OCI-LY1 (cell line): ENCODE measurements around the gene TRIM22.
"Not testable (repeated sequence)": the region's sequence is repeated elsewhere in the genome, so short reads cannot be mapped to it uniquely, and the experiment has no call there.

Experiments used
- H2AFZ ChIP-seq: fragments of 200-600 bp; sonication (generic), shearing (Covaris generic); 2 replicates; pipeline ENCODE4 v1.6.0; 2014; ENCODE audit warnings: antibody characterized with exemption, mild to moderate bottlenecking, low read length
- H3F3A ChIP-seq: fragments of 200-600 bp; sonication (generic), shearing (Covaris generic); 2 replicates; pipeline ENCODE4 v1.6.0; 2014; ENCODE audit warnings: mild to moderate bottlenecking, antibody characterized with exemption, low read length, moderate library complexity; ENCODE audit not compliant: insufficient read depth
- H3K27ac ChIP-seq: fragments of 200-600 bp; sonication (generic); 2 replicates; pipeline ENCODE4 v1.5.1; 2014; ENCODE audit warnings: low read length, mixed run types, mild to moderate bottlenecking, low read depth; ENCODE audit not compliant: poor library complexity, severe bottlenecking
- H3K27me3 ChIP-seq: fragments of 200-600 bp; sonication (generic); 2 replicates; pipeline ENCODE4 v1.6.0; 2014; ENCODE audit warnings: antibody characterized with exemption, mild to moderate bottlenecking, low read length, moderate library complexity; ENCODE audit not compliant: insufficient read depth
- H3K36me3 ChIP-seq: fragments of 200-600 bp; sonication (generic); 2 replicates; pipeline ENCODE4 v1.6.1; 2014; ENCODE audit warnings: mild to moderate bottlenecking, antibody characterized with exemption, low read length, moderate library complexity, mixed read lengths; ENCODE audit not compliant: insufficient read depth
- H3K4me1 ChIP-seq: fragments of 200-600 bp; sonication (generic); 2 replicates; pipeline ENCODE4 v1.5.1; 2014; ENCODE audit warnings: mild to moderate bottlenecking, low read length, moderate library complexity; ENCODE audit not compliant: insufficient read depth, severe bottlenecking
- H3K4me2 ChIP-seq: fragments of 200-600 bp; sonication (generic), shearing (Covaris generic); 2 replicates; pipeline ENCODE4 v1.6.1; 2014; ENCODE audit warnings: low read length
- H3K4me3 ChIP-seq: fragments of 200-600 bp; sonication (generic); 2 replicates; pipeline ENCODE4 v1.5.1; 2014; ENCODE audit warnings: low read length, low read depth, mild to moderate bottlenecking, mixed read lengths; ENCODE audit not compliant: poor library complexity, severe bottlenecking
- H3K79me2 ChIP-seq: fragments of 200-600 bp; shearing (Covaris generic); 2 replicates; pipeline ENCODE4 v1.6.1; 2016; ENCODE audit warnings: mixed run types, low read length, mixed read lengths; ENCODE audit not compliant: insufficient read depth
- H3K9ac ChIP-seq: fragments of 200-600 bp; sonication (generic), shearing (Covaris generic); 2 replicates; pipeline ENCODE4 v1.6.1; 2014; ENCODE audit warnings: mild to moderate bottlenecking, low read length, mixed read lengths
- H3K9me2 ChIP-seq: fragments of 200-600 bp; sonication (generic), shearing (Covaris generic); 2 replicates; pipeline ENCODE4 v1.6.1; 2014; ENCODE audit warnings: low read depth, mild to moderate bottlenecking, low read length, mixed read lengths
- H3K9me3 ChIP-seq: fragments of 200-600 bp; shearing (Covaris generic); 2 replicates; pipeline ENCODE4 v1.6.1; 2014; ENCODE audit warnings: low read length, mixed read lengths
- H4K20me1 ChIP-seq: fragments of 200-600 bp; sonication (generic), shearing (Covaris generic); 2 replicates; pipeline ENCODE4 v1.6.0; 2016; ENCODE audit warnings: mild to moderate bottlenecking, low read length; ENCODE audit not compliant: insufficient read depth
- EZH2 ChIP-seq: fragments of 200-600 bp; sonication (generic), shearing (Covaris generic); IDR thresholded peaks from 2 replicates; pipeline ENCODE4 v1.8.0; 2017; ENCODE audit warnings: borderline replicate concordance, mixed run types, mild to moderate bottlenecking, antibody characterized with exemption, low read length, moderate library complexity, mixed read lengths
- TF ChIP-seq, protein P1 (sequence below): fragments of 200-600 bp; sonication (generic), shearing (Covaris generic); IDR thresholded peaks from 2 replicates; pipeline ENCODE4 v1.5.1; 2017; ENCODE audit warnings: mild to moderate bottlenecking, antibody characterized with exemption, low read length, moderate library complexity, mixed read lengths

TRIM22 gene

DNA sequence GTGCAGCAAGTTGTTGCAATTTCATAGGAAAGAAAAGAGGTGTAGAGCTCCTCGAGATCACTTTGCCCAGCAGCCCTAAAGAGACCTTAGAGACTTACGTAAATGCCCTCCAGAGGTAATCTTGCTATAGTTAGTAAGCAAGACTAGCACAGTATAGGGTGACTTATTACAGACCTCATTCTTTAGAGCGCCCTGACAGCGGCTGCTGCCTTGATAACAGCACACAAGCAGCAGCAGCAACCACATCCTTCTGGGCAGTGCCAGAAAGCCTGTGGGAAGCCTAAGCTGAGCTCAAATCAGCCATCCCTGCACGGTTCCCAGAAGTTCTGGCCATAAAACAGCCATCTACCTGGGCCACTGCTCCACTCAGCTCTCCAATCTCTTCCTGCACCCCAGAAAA lies 24.1 kb downstream of the TRIM22 start:
- Histone ChIP-seq H2AFZ (no peak overlapping the region), H4K20me1 (no peaks in the 10 kb centered on the region), H3K4me2 (no peak overlapping the region), H3K36me3 (peaks cover 8% of the 10 kb centered on the region; the same call in 1 of the 2 replicates), H3K79me2 (no peaks in the 10 kb centered on the region), H3K9me3 (no peaks in the 10 kb centered on the region), H3K4me3 (no peak overlapping the region), H3K9ac (no peak overlapping the region), H3K27me3 (no peaks in the 10 kb centered on the region), H3K4me1 (no peaks in the 10 kb centered on the region), H3F3A (no peaks in the 10 kb centered on the region), H3K9me2 (no peaks in the 10 kb centered on the region), H3K27ac (no peak overlapping the region)
- TF ChIP-seq, protein P1, sequence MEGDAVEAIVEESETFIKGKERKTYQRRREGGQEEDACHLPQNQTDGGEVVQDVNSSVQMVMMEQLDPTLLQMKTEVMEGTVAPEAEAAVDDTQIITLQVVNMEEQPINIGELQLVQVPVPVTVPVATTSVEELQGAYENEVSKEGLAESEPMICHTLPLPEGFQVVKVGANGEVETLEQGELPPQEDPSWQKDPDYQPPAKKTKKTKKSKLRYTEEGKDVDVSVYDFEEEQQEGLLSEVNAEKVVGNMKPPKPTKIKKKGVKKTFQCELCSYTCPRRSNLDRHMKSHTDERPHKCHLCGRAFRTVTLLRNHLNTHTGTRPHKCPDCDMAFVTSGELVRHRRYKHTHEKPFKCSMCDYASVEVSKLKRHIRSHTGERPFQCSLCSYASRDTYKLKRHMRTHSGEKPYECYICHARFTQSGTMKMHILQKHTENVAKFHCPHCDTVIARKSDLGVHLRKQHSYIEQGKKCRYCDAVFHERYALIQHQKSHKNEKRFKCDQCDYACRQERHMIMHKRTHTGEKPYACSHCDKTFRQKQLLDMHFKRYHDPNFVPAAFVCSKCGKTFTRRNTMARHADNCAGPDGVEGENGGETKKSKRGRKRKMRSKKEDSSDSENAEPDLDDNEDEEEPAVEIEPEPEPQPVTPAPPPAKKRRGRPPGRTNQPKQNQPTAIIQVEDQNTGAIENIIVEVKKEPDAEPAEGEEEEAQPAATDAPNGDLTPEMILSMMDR, result no peak
- TF ChIP-seq EZH2, result no peak

DNA sequence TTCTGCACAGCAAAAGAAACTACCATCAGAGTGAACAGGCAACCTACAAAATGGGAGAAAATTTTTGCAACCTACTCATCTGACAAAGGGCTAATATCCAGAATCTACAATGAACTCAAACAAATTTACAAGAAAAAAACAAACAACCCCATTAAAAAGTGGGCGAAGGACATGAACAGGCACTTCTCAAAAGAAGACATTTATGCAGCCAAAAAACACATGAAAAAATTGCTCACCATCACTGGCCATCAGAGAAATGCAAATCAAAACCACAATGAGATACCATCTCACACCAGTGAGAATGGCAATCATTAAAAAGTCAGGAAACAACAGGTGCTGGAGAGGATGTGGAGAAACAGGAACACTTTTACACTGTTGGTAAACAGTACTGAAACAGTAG lies 26.9 kb downstream of the TRIM22 start:
- H3K9me2 ChIP-seq, H3K4me3 ChIP-seq, H3K36me3 ChIP-seq, H4K20me1 ChIP-seq, H2AFZ ChIP-seq, H3K4me2 ChIP-seq, H3F3A ChIP-seq, H3K27ac ChIP-seq, H3K79me2 ChIP-seq, H3K4me1 ChIP-seq, H3K27me3 ChIP-seq, H3K9ac ChIP-seq, H3K9me3 ChIP-seq: not testable (repeated sequence)

DNA sequence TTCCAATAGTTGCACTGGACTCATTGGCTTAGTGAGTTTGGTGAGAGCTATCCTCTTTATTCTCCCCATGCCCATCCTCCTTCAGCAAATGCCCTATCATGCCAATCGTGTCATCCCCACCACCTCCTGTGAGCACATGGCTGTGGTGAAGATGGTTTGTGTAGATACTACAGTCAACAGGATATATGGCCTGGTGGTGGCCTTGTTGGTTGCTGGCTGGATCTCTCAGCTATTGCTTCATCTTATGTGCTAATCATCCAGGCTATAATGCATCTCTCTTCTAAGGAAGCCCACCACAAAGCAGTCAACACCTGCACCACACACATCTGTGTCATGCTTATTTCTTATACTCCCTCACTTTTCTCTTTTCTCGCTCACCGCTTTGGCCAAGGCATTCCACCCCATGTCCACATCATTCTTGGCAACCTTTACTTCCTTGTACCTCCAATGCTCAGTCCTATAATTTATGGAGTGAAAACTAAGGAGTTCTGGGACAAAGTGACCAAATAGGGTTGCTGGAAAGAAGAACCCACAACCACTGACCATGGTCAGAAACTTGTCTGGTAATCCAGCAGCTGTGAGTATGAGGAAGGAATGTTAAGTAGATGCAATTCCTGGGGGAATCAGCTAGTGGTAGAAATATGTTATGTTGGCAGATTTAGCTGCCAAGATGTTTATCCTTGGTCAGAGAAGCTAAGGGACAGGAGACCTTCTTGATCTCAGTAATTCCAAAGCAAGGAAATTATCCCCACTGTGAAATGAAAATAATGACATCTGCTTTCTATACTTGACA lies 30.3 kb downstream of the TRIM22 start:
- Histone ChIP-seq H3K4me3 (no peak overlapping the region), H3K9me3 (no peaks in the 10 kb centered on the region), H3K9ac (no peak overlapping the region), H3K27ac (no peak overlapping the region), H3F3A (no peaks in the 10 kb centered on the region), H3K9me2 (no peaks in the 10 kb centered on the region), H3K79me2 (no peaks in the 10 kb centered on the region), H3K36me3 (no peaks in the 10 kb centered on the region), H2AFZ (no peak overlapping the region), H4K20me1 (no peaks in the 10 kb centered on the region), H3K4me2 (no peak overlapping the region), H3K4me1 (no peaks in the 10 kb centered on the region), H3K27me3 (no peaks in the 10 kb centered on the region)
- TF ChIP-seq EZH2, result no peak
- TF ChIP-seq, protein P1, result no peak

DNA sequence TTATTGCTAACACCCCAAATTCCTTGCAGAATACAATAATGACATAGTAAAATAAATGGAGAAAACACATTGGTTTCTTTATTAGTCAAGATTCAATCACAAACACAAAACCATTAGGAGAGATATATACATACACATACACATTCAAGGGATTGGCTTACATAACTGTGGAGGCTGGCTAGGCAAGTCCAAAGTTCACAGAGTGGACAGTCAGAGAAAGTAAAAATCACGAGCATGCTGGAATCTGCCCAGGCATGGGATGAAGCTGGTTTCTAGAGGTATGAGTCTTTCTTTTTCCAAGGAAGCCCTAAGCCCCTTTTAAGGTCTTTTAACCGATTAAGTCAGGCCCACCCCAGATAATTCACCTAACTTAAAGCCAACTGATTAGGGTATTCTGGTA lies 33.0 kb downstream of the TRIM22 start:
- Histone ChIP-seq H3K27ac (no peak overlapping the region), H3K9me3 (no peaks in the 10 kb centered on the region), H3K27me3 (no peaks in the 10 kb centered on the region), H4K20me1 (no peaks in the 10 kb centered on the region), H2AFZ (no peak overlapping the region), H3K79me2 (no peaks in the 10 kb centered on the region), H3K36me3 (no peaks in the 10 kb centered on the region), H3F3A (no peaks in the 10 kb centered on the region), H3K4me3 (no peak overlapping the region), H3K4me1 (no peaks in the 10 kb centered on the region), H3K9me2 (no peaks in the 10 kb centered on the region), H3K4me2 (no peak overlapping the region), H3K9ac (no peak overlapping the region)
- TF ChIP-seq, protein P1, result no peak
- TF ChIP-seq EZH2, result no peak
